ENCODE data around the gene KCNK2.

KCNK2 gene

DNA sequence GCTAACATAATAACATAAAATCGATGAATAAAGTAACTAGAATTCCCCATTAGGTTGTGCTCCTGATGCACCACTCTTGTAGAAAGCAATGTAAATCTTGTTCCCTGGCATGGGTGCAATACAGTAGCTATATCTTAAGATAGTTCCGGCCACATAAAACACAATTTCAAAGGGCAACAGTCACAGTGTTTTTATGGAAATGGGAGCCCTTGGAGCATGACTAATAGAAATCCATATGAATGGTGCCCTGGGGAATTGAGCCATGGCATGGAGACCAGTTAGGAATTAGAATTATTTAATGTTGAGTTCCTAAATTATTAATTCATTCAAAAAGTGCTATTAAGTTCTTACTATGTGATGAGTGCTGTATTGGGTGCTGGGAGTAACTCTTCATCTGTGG, 118.7 kb downstream of the KCNK2 start:
- no peaks in the 10 kb centered on the region for H3K4me1 ChIP-seq (ENCODE audit: control insufficient read depth, insufficient read depth, low read length)
- no peaks in the 10 kb centered on the region for H3K9me3 ChIP-seq (ENCODE audit: control insufficient read depth in 2 of 2, low read length in 2 of 2)
- H3K9ac ChIP-seq (ENCODE audit: low read length in 2 of 2) = no peak overlapping the region
- H3K4me3 ChIP-seq (ENCODE audit: low read length in 2 of 2) = no peak overlapping the region
- H3K36me3 ChIP-seq (ENCODE audit: control insufficient read depth in 2 of 2, insufficient read depth in 2 of 2, low read length in 2 of 2) = no peaks in the 10 kb centered on the region
- H3K27ac ChIP-seq (ENCODE audit: low read length) = no peak overlapping the region
- H3K27me3 ChIP-seq (ENCODE audit: control insufficient read depth in 1 of 2, insufficient read depth in 2 of 2, low read length in 2 of 2) = no peaks in the 10 kb centered on the region

DNA sequence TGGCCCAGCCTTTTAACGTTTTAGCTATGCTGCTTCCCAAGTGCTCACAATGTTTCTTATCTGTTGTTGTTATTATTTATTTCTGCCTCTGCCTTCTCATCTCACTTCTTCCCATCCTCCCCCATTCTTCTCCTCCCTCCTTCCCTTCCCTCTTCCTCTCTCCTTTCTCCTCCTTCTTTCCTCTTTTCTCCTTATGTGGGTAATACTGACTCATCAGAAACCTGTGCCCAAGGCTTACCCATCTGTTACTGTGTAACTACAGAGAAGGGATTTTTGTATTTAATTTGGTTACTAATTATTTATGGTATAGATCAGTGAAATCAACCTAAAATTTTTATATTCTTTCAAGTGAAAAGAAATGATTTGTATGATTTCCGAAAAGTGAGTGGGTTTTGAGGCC, 120.3 kb downstream of the KCNK2 start:
- Histone ChIP-seq H3K9me3 (ENCODE audit: control insufficient read depth in 2 of 2, low read length in 2 of 2) (no peaks in the 10 kb centered on the region), H3K36me3 (ENCODE audit: control insufficient read depth in 2 of 2, insufficient read depth in 2 of 2, low read length in 2 of 2) (no peaks in the 10 kb centered on the region), H3K27ac (ENCODE audit: low read length) (no peak overlapping the region), H3K4me3 (ENCODE audit: low read length in 2 of 2) (no peak overlapping the region), H3K4me1 (ENCODE audit: control insufficient read depth, insufficient read depth, low read length) (no peaks in the 10 kb centered on the region), H3K27me3 (ENCODE audit: control insufficient read depth in 1 of 2, insufficient read depth in 2 of 2, low read length in 2 of 2) (no peaks in the 10 kb centered on the region), H3K9ac (ENCODE audit: low read length in 2 of 2) (no peak overlapping the region)

DNA sequence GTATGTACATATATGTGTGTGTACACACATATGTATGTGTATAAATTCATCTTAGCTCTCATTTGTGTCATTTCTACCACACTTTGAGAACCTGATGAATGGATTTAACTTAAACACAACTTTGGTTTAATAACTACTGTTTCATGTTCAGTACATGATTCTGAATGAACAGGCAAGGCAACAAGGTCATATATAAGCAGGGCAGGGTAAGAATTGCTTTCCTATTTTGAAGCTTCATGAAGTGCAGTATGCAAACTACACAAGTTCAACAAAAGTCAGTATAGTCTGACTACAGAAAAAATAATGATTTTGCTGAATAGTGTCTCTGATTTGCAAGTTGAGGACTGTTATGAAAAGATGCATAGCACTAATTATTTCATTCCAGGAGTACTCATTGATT, 127.6 kb downstream of the KCNK2 start:
- no peak overlapping the region for H3K9ac ChIP-seq (ENCODE audit: low read length in 2 of 2)
- H3K4me1 ChIP-seq (ENCODE audit: control insufficient read depth, insufficient read depth, low read length) = no peaks in the 10 kb centered on the region
- no peaks in the 10 kb centered on the region for H3K27me3 ChIP-seq (ENCODE audit: control insufficient read depth in 1 of 2, insufficient read depth in 2 of 2, low read length in 2 of 2)
- no peaks in the 10 kb centered on the region for H3K9me3 ChIP-seq (ENCODE audit: control insufficient read depth in 2 of 2, low read length in 2 of 2)
- H3K36me3 ChIP-seq (ENCODE audit: control insufficient read depth in 2 of 2, insufficient read depth in 2 of 2, low read length in 2 of 2) = no peaks in the 10 kb centered on the region
- no peak overlapping the region for H3K27ac ChIP-seq (ENCODE audit: low read length)
- H3K4me3 ChIP-seq (ENCODE audit: low read length in 2 of 2) = no peak overlapping the region

DNA sequence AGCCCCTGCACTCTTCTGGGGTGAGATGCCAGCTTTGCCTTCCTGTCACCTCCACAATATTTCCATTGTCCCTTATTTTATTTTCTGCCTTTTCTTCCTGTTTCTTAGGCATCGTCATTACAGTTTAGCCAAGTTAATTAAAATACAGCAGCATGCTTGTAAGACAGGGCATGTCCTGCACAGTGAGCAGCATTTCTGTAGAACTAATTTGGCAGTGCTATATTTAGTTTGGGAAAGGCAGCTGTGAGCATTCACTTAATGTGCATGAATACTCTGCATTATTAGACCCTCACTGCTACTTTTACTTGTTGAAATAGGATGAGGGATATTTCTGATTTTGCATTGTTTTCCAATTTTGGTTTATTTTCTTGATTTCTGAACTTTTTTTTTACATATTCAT, 133.3 kb downstream of the KCNK2 start:
- Histone ChIP-seq H3K36me3 (ENCODE audit: control insufficient read depth in 2 of 2, insufficient read depth in 2 of 2, low read length in 2 of 2) (no peaks in the 10 kb centered on the region), H3K27ac (ENCODE audit: low read length) (no peak overlapping the region), H3K9ac (ENCODE audit: low read length in 2 of 2) (no peak overlapping the region), H3K27me3 (ENCODE audit: control insufficient read depth in 1 of 2, insufficient read depth in 2 of 2, low read length in 2 of 2) (peaks cover 0 to 2% of the 10 kb centered on the region in 2 donors), H3K4me3 (ENCODE audit: low read length in 2 of 2) (no peak overlapping the region), H3K9me3 (ENCODE audit: control insufficient read depth in 2 of 2, low read length in 2 of 2) (no peaks in the 10 kb centered on the region), H3K4me1 (ENCODE audit: control insufficient read depth, insufficient read depth, low read length) (no peaks in the 10 kb centered on the region)

DNA sequence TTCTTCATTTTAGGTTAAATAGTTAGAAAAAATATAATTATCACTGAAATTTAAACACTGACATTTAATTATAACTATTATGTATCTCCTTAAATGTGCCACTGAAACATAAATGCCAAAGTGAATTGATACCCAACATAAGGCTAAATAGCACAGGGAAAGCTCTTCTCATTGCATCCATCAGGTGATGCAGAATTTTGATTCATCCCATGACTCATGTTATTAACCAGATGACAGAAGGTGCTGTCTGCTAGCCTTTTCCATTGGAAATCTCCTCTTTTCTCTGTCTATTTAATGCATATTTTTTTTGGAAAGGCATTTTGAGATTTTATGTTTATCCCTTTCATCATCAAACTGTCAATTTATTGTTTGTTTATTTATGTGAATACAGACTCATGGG, 136.8 kb downstream of the KCNK2 start:
- H3K4me1 ChIP-seq (ENCODE audit: control insufficient read depth, insufficient read depth, low read length) = no peaks in the 10 kb centered on the region
- H3K4me3 ChIP-seq (ENCODE audit: low read length in 2 of 2) = no peak overlapping the region
- H3K9ac ChIP-seq (ENCODE audit: low read length in 2 of 2) = no peak overlapping the region
- no peak overlapping the region for H3K27ac ChIP-seq (ENCODE audit: low read length)
- peaks cover 0 to 2% of the 10 kb centered on the region in 2 donors for H3K27me3 ChIP-seq (ENCODE audit: control insufficient read depth in 1 of 2, insufficient read depth in 2 of 2, low read length in 2 of 2)
- H3K36me3 ChIP-seq (ENCODE audit: control insufficient read depth in 2 of 2, insufficient read depth in 2 of 2, low read length in 2 of 2) = no peaks in the 10 kb centered on the region
- no peaks in the 10 kb centered on the region for H3K9me3 ChIP-seq (ENCODE audit: control insufficient read depth in 2 of 2, low read length in 2 of 2)

DNA sequence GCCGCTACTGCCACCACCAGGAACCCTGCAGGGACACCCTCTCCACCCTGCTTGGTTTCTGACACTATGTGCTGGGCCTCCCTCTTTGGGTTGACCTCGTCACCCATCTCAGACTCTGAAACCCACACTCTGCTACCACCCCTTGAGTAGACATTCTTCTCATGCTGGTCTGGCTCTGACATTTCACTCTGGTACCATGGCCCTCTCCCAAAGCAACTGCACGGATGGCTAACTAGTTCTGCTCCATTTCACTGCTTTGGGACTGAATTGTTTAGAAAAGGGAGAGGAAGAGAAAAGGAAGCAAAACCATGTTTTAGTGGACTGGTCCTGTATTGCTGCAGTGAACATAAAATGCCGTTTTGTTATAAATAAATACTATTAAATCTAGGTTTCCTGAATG, 137.8 kb downstream of the KCNK2 start:
- Histone ChIP-seq H3K27ac (ENCODE audit: low read length) (no peak overlapping the region), H3K4me1 (ENCODE audit: control insufficient read depth, insufficient read depth, low read length) (no peaks in the 10 kb centered on the region), H3K9me3 (ENCODE audit: control insufficient read depth in 2 of 2, low read length in 2 of 2) (no peaks in the 10 kb centered on the region)

DNA sequence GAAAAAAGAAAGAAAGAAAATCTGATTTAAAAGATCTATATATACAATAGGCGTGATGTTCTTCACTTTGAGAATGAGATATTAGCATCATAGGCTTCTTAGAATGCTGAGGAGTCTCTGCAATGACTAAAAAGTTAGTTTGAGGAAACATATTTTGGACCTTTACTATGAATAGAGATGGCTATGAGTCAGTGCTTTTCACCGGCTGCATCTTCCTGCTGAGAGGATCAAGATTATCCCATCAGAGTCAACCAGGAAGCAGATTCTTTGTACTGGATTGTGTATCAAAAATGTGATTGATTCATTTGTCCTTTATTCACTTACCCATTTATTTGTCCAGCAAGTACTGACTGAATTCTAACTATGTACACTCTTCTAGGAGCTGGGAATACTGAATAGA, 144.2 kb downstream of the KCNK2 start:
- Histone ChIP-seq H3K4me3 (ENCODE audit: low read length in 2 of 2) (no peak overlapping the region), H3K36me3 (ENCODE audit: control insufficient read depth in 2 of 2, insufficient read depth in 2 of 2, low read length in 2 of 2) (no peaks in the 10 kb centered on the region), H3K4me1 (ENCODE audit: control insufficient read depth, insufficient read depth, low read length) (no peaks in the 10 kb centered on the region), H3K9me3 (ENCODE audit: control insufficient read depth in 2 of 2, low read length in 2 of 2) (no peaks in the 10 kb centered on the region), H3K27ac (ENCODE audit: low read length) (no peak overlapping the region), H3K27me3 (ENCODE audit: control insufficient read depth in 1 of 2, insufficient read depth in 2 of 2, low read length in 2 of 2) (no peaks in the 10 kb centered on the region), H3K9ac (ENCODE audit: low read length in 2 of 2) (no peak overlapping the region)

More for the DNA sequence above, 137.8 kb downstream of the KCNK2 start:
- Histone ChIP-seq H3K36me3 (ENCODE audit: control insufficient read depth in 2 of 2, insufficient read depth in 2 of 2, low read length in 2 of 2) (no peaks in the 10 kb centered on the region), H3K9ac (ENCODE audit: low read length in 2 of 2) (no peak overlapping the region), H3K4me3 (ENCODE audit: low read length in 2 of 2) (no peak overlapping the region), H3K27me3 (ENCODE audit: control insufficient read depth in 1 of 2, insufficient read depth in 2 of 2, low read length in 2 of 2) (peaks cover 0 to 2% of the 10 kb centered on the region in 2 donors)

DNA sequence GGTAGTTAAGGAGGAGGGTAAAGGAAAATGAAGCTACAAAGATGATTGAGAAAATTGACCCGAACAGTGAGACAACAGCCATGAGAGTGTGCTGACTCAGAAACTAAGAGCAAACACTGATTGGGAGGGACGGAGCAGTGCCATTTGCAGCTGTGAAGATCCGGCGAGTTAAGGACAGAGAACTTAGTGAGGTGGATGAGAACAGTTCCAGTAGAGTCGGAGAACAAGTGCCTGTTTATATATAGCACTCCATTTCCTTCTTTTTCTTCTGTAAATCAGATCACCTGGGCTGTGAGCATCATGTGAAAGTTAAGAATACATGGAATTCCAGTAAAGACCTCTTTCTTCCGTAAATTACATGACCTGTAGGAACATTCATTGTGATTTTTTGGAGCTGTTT, 145.7 kb downstream of the KCNK2 start:
- H3K27me3 ChIP-seq (ENCODE audit: control insufficient read depth in 1 of 2, insufficient read depth in 2 of 2, low read length in 2 of 2) = no peaks in the 10 kb centered on the region
- no peaks in the 10 kb centered on the region for H3K4me1 ChIP-seq (ENCODE audit: control insufficient read depth, insufficient read depth, low read length)

DNA sequence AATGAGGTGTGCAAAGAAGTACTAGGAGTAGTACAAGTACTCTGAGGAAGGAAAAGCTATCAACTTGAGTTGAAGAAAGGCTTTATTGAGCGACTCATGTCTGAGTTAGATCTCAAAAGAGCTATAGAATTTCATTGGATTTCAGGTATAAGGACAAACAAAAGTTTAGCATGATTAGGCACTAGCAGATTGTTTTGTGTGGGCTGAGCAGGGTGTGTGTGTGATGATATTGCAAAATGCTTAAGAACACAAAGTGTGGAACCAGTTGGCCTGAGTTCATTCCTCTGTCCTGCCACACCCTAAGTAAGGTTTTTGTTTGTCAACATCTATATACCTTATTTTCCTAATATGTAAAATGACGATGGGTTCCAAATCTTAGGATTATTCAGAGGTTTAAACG, 158.9 kb downstream of the KCNK2 start:
- Histone ChIP-seq H3K4me1 (ENCODE audit: control insufficient read depth, insufficient read depth, low read length) (no peaks in the 10 kb centered on the region), H3K9me3 (ENCODE audit: control insufficient read depth in 2 of 2, low read length in 2 of 2) (no peaks in the 10 kb centered on the region), H3K9ac (ENCODE audit: low read length in 2 of 2) (no peak overlapping the region), H3K36me3 (ENCODE audit: control insufficient read depth in 2 of 2, insufficient read depth in 2 of 2, low read length in 2 of 2) (no peaks in the 10 kb centered on the region), H3K27me3 (ENCODE audit: control insufficient read depth in 1 of 2, insufficient read depth in 2 of 2, low read length in 2 of 2) (no peaks in the 10 kb centered on the region), H3K4me3 (ENCODE audit: low read length in 2 of 2) (no peak overlapping the region), H3K27ac (ENCODE audit: low read length) (no peak overlapping the region)

More for the DNA sequence above, 145.7 kb downstream of the KCNK2 start:
- H3K36me3 ChIP-seq (ENCODE audit: control insufficient read depth in 2 of 2, insufficient read depth in 2 of 2, low read length in 2 of 2) = no peaks in the 10 kb centered on the region
- no peaks in the 10 kb centered on the region for H3K9me3 ChIP-seq (ENCODE audit: control insufficient read depth in 2 of 2, low read length in 2 of 2)
- H3K4me3 ChIP-seq (ENCODE audit: low read length in 2 of 2) = no peak overlapping the region
- H3K27ac ChIP-seq (ENCODE audit: low read length) = no peak overlapping the region
- no peak overlapping the region for H3K9ac ChIP-seq (ENCODE audit: low read length in 2 of 2)

DNA sequence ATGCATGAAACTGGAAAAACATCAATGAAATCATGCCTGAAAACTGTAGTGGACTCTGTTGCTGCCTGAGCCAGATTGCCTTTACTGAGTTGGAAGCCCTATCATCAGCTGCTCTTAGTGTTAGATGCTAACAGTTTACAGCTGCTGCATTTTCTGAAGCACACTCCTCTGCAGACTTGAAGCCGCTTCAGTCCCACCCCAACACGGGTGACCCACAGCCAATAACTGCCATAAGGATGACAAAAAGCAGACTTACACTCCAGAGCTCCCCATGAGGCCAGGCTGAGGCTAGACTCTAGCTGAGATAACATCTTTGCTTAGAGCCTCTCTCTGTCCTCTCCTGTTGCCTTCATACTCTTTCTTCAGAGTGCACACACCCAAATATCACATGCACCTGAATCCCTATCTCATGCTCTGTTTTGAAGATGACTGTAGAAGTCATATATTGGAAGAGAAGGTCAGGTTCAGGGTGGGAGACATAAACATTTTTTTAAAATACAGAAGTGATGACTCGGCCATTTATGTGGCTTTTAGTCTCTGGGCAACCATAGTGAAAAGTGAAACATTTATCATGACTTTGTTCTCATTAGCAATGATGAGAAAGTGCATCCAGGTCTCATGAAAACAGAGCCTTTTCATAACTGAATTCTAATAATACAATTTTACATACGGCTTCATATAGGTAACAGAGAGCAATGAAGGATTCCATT, 161.0 kb downstream of the KCNK2 start:
- H3K27me3 ChIP-seq (ENCODE audit: control insufficient read depth in 1 of 2, insufficient read depth in 2 of 2, low read length in 2 of 2) = no peaks in the 10 kb centered on the region
- no peaks in the 10 kb centered on the region for H3K9me3 ChIP-seq (ENCODE audit: control insufficient read depth in 2 of 2, low read length in 2 of 2)
- H3K36me3 ChIP-seq (ENCODE audit: control insufficient read depth in 2 of 2, insufficient read depth in 2 of 2, low read length in 2 of 2) = no peaks in the 10 kb centered on the region
- H3K4me1 ChIP-seq (ENCODE audit: control insufficient read depth, insufficient read depth, low read length) = no peaks in the 10 kb centered on the region
- H3K4me3 ChIP-seq (ENCODE audit: low read length in 2 of 2) = no peak overlapping the region
- H3K9ac ChIP-seq (ENCODE audit: low read length in 2 of 2) = no peak overlapping the region
- H3K27ac ChIP-seq (ENCODE audit: low read length) = no peak overlapping the region

DNA sequence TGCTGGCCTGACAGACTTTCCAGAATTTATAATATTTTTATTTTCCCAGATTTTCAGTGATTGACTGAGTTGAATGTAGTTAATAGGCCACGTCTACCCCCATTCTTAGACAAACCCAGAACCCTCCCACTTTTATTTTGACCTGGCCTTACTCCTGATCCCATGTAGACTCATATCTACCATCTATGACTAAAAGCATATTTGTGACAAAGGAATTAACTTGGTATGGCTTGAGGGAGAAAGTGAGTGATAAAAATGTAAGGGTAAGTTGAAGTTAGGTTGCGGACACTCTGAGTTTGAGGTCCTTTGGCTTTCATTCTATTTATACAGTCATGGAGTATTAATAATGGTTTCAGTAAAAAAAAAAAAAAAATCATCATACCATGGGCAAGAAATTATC, 168.4 kb downstream of the KCNK2 start:
- Histone ChIP-seq H3K27me3 (ENCODE audit: control insufficient read depth in 1 of 2, insufficient read depth in 2 of 2, low read length in 2 of 2) (no peaks in the 10 kb centered on the region), H3K9ac (ENCODE audit: low read length in 2 of 2) (no peak overlapping the region), H3K4me3 (ENCODE audit: low read length in 2 of 2) (no peak overlapping the region), H3K9me3 (ENCODE audit: control insufficient read depth in 2 of 2, low read length in 2 of 2) (peaks cover 0 to 2% of the 10 kb centered on the region in 2 donors), H3K27ac (ENCODE audit: low read length) (no peak overlapping the region), H3K4me1 (ENCODE audit: control insufficient read depth, insufficient read depth, low read length) (no peaks in the 10 kb centered on the region), H3K36me3 (ENCODE audit: control insufficient read depth in 2 of 2, insufficient read depth in 2 of 2, low read length in 2 of 2) (no peaks in the 10 kb centered on the region)

All from stomach smooth muscle (tissue), 2 donors.